Measurements from ENCODE around the gene COX6B2. TPM values are rescaled to one million over a fixed set of nuclear protein-coding genes. Genes with fewer than 3 reads are reported as not detected.

The COX6B2 gene
- total and polyA plus RNA-seq, 2 of the 8 experiments (the other 6 are each of a cell fraction or from before 2014, with no cell fraction given) = 4.9 to 6.4 TPM

DNA sequence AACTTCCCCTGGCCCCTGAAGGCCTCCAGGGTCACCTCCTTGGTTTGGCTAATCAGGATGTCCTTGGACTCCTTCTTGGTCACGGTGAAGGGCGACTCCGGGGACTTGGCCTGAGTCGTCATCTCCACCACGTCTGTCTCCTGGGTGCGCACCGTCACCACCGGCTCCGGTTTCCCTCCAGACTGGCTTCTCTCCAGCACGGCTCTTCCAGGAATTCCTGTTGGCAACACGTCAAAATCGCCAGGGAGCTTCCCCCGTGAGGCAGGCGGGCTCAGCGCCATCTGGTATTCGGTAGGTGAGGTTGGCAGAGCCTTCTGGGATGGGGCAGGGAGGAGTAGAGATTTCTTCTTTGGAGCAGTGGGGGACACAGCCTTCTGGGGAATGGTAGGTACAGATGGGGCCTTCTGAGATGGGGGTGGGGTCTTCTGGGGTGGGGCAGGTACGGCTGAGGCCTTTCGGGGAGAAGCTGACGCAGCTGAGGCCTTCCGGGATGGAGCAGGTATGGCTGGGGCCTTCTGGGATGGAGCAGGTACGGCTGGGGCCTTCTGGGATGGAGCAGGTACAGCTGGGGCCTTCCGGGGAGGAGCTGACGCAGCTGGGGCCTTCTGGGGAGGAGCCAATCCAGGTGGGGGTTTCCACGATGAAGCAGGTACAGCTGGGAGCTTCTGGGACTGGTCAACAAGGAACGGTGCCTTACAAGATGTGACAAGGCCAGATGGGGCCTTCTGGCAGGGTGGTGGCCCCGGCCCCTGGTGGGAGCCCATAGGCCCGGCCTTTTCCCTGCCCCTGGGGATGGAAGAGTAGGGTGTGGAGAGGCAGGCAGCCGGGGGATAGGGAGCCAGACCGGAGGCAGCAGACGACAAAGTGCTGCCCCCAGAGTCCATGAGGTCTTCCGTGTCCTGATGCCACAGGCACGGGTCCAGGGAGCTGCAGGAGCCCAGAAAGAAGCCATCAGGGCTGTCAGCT lies 4.7 kb upstream of the COX6B2 start:
- no peak overlapping the region for H2AK5ac ChIP-seq (ENCODE audit: low read depth, low read length)
- peaks cover 0 to 1% of the 10 kb centered on the region in 2 experiments for H4K20me1 ChIP-seq (replicated peaks in 1 of 2; ENCODE audit: control insufficient read depth in 1 of 2, insufficient read depth in 2 of 2, low read length in 2 of 2)
- 0 out of 2 replicates have a peak overlapping the region, but pooled peaks have one; percentile 17 for H2BK12ac ChIP-seq (ENCODE audit: low read depth, low read length)
- H3K79me1 ChIP-seq (ENCODE audit: low read depth, low read length) = no peaks in the 10 kb centered on the region
- no peak overlapping the region for H2BK5ac ChIP-seq (ENCODE audit: low read depth, low read length)
- no peak overlapping the region for H3K14ac ChIP-seq (ENCODE audit: insufficient read length)
- H4K5ac ChIP-seq (ENCODE audit: insufficient read length, low read depth, low read length) = no peak overlapping the region
- no peak overlapping the region for H3K4me2 ChIP-seq (ENCODE audit: insufficient read depth in 1 of 2, low read depth in 2 of 2, low read length in 2 of 2)
- CTCF ChIA-PET (ENCODE audit: partially characterized antibody) = interaction anchor here (0.6 to 2.0 kb wide), 10 partner anchors 10 to 114 kb away, joined by 3 to 5 read pairs (median 4); partner anchors contain the start of gene TMEM238
- peaks cover 2 to 30% (median 25%) of the 10 kb centered on the region in 4 experiments for H3K27me3 ChIP-seq (replicated peaks in 1 of 4; ENCODE audit: control insufficient read depth in 3 of 4, extremely low read depth in 1 of 4, insufficient read depth in 3 of 4, low read length in 3 of 4)
- no peaks in the 10 kb centered on the region for H3K36me3 ChIP-seq (ENCODE audit: control insufficient read depth in 2 of 4, insufficient read depth in 4 of 4, low read length in 3 of 4)
- H3K9ac ChIP-seq (replicated peaks in 1 of 4; ENCODE audit: extremely low read depth in 1 of 4, low read depth in 3 of 4, low read length in 3 of 4) = no peak overlapping the region
- H3K9me3 ChIP-seq (ENCODE audit: insufficient read depth in 2 of 2, low read depth in 1 of 2, low read length in 1 of 2) = no peaks in the 10 kb centered on the region
- H2AFZ ChIP-seq (ENCODE audit: low read length) = no peak overlapping the region
- no peak overlapping the region for H3K4me3 ChIP-seq (ENCODE audit: extremely low read depth in 1 of 4, insufficient read depth in 2 of 4, low read depth in 3 of 4, low read length in 4 of 4)
- peak overlapping the region; percentile 61; the same call in 1 of the 2 replicates for H2BK15ac ChIP-seq (ENCODE audit: low read length)
- no peaks in the 10 kb centered on the region for H3K79me2 ChIP-seq (ENCODE audit: control insufficient read depth in 1 of 2, insufficient read depth in 2 of 2, low read length in 2 of 2)
- DNase-seq (ENCODE audit: low read depth in 1 of 2, low spot score in 2 of 2) (no peak), FAIRE-seq (no peak)
- H2BK120ac ChIP-seq (replicated peaks; ENCODE audit: low read depth, low read length) = no peak overlapping the region
- POLR2A ChIA-PET (ENCODE audit: partially characterized antibody) = interaction anchor here (0.6 to 6.1 kb wide), 14 partner anchors 9 to 288 kb away, joined by 3 to 30 read pairs (median 3); partner anchors contain the start of genes CCDC106, DNAAF3, TMEM238 and UBE2S
- H4K91ac ChIP-seq (replicated peaks; ENCODE audit: insufficient read length, low read length) = no peak overlapping the region
- H2BK20ac ChIP-seq (ENCODE audit: low read length) = peak overlapping the region; percentile 32; the same call in 1 of the 2 replicates
- peaks cover 3% of the 10 kb centered on the region; the same call in 1 of the 2 replicates for H3K23me2 ChIP-seq (ENCODE audit: low read depth, low read length)
- H3K4ac ChIP-seq (replicated peaks; ENCODE audit: insufficient read length, low read depth, low read length) = no peak overlapping the region
- H3K18ac ChIP-seq (ENCODE audit: extremely low read depth, low read length) = no peak overlapping the region
- H3K56ac ChIP-seq (replicated peaks; ENCODE audit: insufficient read length, low read depth, low read length) = no peak overlapping the region
- TF ChIP-seq MAX (IDR thresholded peaks at IDR 0.05) (no peak), KDM5A (IDR thresholded peaks at IDR 0.05; ENCODE audit: low read length) (no peak), CTCF (IDR thresholded peaks at IDR 0.05; ENCODE audit: control extremely low read depth in 1 of 3, insufficient read depth in 1 of 3, low read depth in 1 of 3, low read length in 3 of 3) (no peak)
- 92% methylated on average over 27 of the region's 32 CpGs; no CpG with 5 or more reads in 1 of the 2 experiments for WGBS, 2 experiments (ENCODE audit: extremely low coverage in 1 of 2, insufficient coverage in 1 of 2, insufficient read length in 1 of 2, insufficient replicate concordance in 2 of 2, low coverage in 1 of 2, low lambda C conversion rate in 2 of 2, missing lambda C conversion rate in 1 of 2)
- H3K4me1 ChIP-seq (replicated peaks in 1 of 4; ENCODE audit: control insufficient read depth in 3 of 4, insufficient read depth in 4 of 4, low read length in 3 of 4) = peaks cover 0 to 9% (median 7%) of the 10 kb centered on the region in 4 experiments; a peak in 6 of 7 replicates
- H3K27ac ChIP-seq (ENCODE audit: low read depth, low read length) = no peak overlapping the region
- no peak overlapping the region for H3K23ac ChIP-seq (ENCODE audit: insufficient read length)
- H4K8ac ChIP-seq (ENCODE audit: extremely low read depth, insufficient read depth, low read length) = peak overlapping the region; percentile 21; the same call in 1 of the 2 replicates

Data from H1 (cell line).